CD4-positive, alpha-beta T cell (primary cell): ENCODE data around the gene EEF1E1. TPM values are rescaled to one million over a fixed set of nuclear protein-coding genes. Genes with fewer than 3 reads are reported as not detected.

Experiments used
- ATAC-seq: fragments of 200-7000 bp; cut with Tn5 transposase; one replicate; pipeline ENCODE4 v1.10.0; 2022; ENCODE audit warnings: mild to moderate bottlenecking; ENCODE audit not compliant: poor library complexity
- CTCF ChIA-PET: fragments of 350-600 bp; sonication (Branson Sonifier 250); formaldehyde crosslinking; loops from one replicate; lab custom pipeline; 2021; ENCODE audit warnings: antibody characterized with exemption, inconsistent platforms; lab: Charles Lee
- POLR2A ChIA-PET: fragments of 350-600 bp; sonication (Branson Sonifier 250); formaldehyde crosslinking; loops from one replicate; lab custom pipeline; 2021; ENCODE audit warnings: antibody characterized with exemption, inconsistent platforms; lab: Charles Lee
- DNase-seq, 14 experiments: peaks; one replicate each; pipeline ENCODE4 v3.0.0-alpha.2; 2013 to 2020; ENCODE audit warnings: mixed read lengths in 2 of 14
- H3K27ac ChIP-seq, 2 donors: one replicate each; pipeline versions ENCODE4 v1.5.1 to v1.7.0; 2013; ENCODE audit warnings: low read length in 2 of 2, low read depth in 1 of 2, mild to moderate bottlenecking in 1 of 2
- H3K27me3 ChIP-seq, 2 experiments: 1 replicate in 1 of 2; 2 replicates in 1 of 2; pipeline versions ENCODE4 v1.6.1 to v1.7.0; 2013; ENCODE audit warnings: low read length in 2 of 2, control low read depth in 1 of 2, mild to moderate bottlenecking in 1 of 2, moderate library complexity in 1 of 2; ENCODE audit not compliant: insufficient read depth in 2 of 2, control insufficient read depth in 1 of 2
- H3K36me3 ChIP-seq: one replicate; pipeline ENCODE4 v1.6.1; 2013; ENCODE audit warnings: low read length, control low read depth; ENCODE audit not compliant: insufficient read depth
- H3K4me1 ChIP-seq: one replicate; pipeline ENCODE4 v1.6.1; 2013; ENCODE audit warnings: low read length, control low read depth; ENCODE audit not compliant: insufficient read depth
- H3K4me3 ChIP-seq: one replicate; pipeline ENCODE4 v1.5.1; 2013; ENCODE audit warnings: mild to moderate bottlenecking, low read length, moderate library complexity
- H3K9me3 ChIP-seq, 2 experiments: 1 replicate in 1 of 2; 2 replicates in 1 of 2; pipeline versions ENCODE4 v1.6.1 to v1.7.0; 2013; ENCODE audit warnings: low read length in 2 of 2, mild to moderate bottlenecking in 2 of 2, control low read depth in 1 of 2, moderate library complexity in 1 of 2; ENCODE audit not compliant: control insufficient read depth in 1 of 2, insufficient read depth in 1 of 2
- H3K27ac Mint-ChIP-seq: one replicate; pipeline ENCODE4 v1.8.0; 2020; ENCODE audit warnings: mixed read lengths
- H3K27me3 Mint-ChIP-seq: one replicate; pipeline ENCODE4 v1.8.0; 2021; ENCODE audit warnings: mixed read lengths
- H3K36me3 Mint-ChIP-seq: one replicate; pipeline ENCODE4 v1.8.0; 2021; ENCODE audit warnings: low read depth, mixed read lengths
- H3K4me1 Mint-ChIP-seq: one replicate; pipeline ENCODE4 v1.8.0; 2021; ENCODE audit warnings: low read depth, mixed read lengths
- H3K4me3 Mint-ChIP-seq: one replicate; pipeline ENCODE4 v1.8.0; 2020; ENCODE audit warnings: mild to moderate bottlenecking, mixed read lengths
- H3K9me3 Mint-ChIP-seq: one replicate; pipeline ENCODE4 v1.8.0; 2020; ENCODE audit warnings: mixed read lengths
- intact Hi-C, 2 experiments: fragments of 100-400 bp; cut with DNase I in 1 of 2; cut with micrococcal nuclease in 1 of 2; formaldehyde crosslinking; loops; one replicate each; pipeline versions ENCODE4 v1.15.1 to v1.9.0; 2023 to 2025; cut with DNase I, micrococcal nuclease
- total RNA-seq, 174 experiments: library from RNA in 2 of 174; stranded (reverse) in 2 of 174; gene quantifications; one replicate each; pipeline ENCODE4 v1.2.3 and lab custom pipeline; 2021 to 2026
- TF ChIP-seq, protein P1 (sequence below): fragments of 200-600 bp; IDR thresholded peaks from one replicate; pipeline ENCODE4 v1.8.0; 2022; ENCODE audit warnings: antibody characterized with exemption, mild to moderate bottlenecking

EEF1E1 gene
- total RNA-seq, 2 experiments from 2014 or later = 11.2 to 14.7 TPM

DNA sequence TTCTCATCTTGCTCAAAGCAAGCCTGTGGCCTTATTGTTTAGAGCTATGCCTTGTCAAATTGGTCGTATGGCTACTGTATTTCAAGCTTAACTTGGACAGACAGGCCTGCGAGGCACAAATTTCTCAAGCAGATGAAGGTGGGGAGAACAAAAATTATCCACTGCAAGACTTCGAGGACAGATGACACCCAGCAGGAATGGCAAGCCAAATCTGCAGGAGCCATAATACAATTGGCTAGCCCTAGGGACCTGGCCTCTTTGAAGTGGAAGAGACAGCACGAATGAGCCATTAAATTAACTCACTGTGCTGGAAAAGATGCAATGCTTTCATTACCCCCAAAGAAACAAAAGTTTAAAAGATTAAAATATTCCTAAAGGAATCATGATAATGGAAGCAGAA lies 33.2 kb downstream of the EEF1E1 start:
- H3K9me3 ChIP-seq = no peaks in the 10 kb centered on the region
- H3K36me3 ChIP-seq = no peaks in the 10 kb centered on the region
- ChIA-PET POLR2A (no interaction called here), CTCF (no interaction called here)
- no peaks in the 10 kb centered on the region for H3K36me3 Mint-ChIP-seq
- H3K27me3 Mint-ChIP-seq = no peaks in the 10 kb centered on the region
- peaks cover 18% of the 10 kb centered on the region for H3K4me1 Mint-ChIP-seq
- no peaks in the 10 kb centered on the region for H3K9me3 Mint-ChIP-seq
- TF ChIP-seq, protein P1, sequence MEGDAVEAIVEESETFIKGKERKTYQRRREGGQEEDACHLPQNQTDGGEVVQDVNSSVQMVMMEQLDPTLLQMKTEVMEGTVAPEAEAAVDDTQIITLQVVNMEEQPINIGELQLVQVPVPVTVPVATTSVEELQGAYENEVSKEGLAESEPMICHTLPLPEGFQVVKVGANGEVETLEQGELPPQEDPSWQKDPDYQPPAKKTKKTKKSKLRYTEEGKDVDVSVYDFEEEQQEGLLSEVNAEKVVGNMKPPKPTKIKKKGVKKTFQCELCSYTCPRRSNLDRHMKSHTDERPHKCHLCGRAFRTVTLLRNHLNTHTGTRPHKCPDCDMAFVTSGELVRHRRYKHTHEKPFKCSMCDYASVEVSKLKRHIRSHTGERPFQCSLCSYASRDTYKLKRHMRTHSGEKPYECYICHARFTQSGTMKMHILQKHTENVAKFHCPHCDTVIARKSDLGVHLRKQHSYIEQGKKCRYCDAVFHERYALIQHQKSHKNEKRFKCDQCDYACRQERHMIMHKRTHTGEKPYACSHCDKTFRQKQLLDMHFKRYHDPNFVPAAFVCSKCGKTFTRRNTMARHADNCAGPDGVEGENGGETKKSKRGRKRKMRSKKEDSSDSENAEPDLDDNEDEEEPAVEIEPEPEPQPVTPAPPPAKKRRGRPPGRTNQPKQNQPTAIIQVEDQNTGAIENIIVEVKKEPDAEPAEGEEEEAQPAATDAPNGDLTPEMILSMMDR = no peak
- H3K27me3 ChIP-seq = no peaks in the 10 kb centered on the region
- H3K4me1 ChIP-seq = peaks cover 15% of the 10 kb centered on the region
- intact Hi-C loops = loop anchor here (5.0 to 10.0 kb wide), 3 partner anchors 366 to 677 kb away; partner anchors contain the start of genes SLC35B3 (in 1 of the 2) and SNRNP48 (in 1 of the 2)
- no peak overlapping the region for H3K27ac ChIP-seq
- no peak overlapping the region for H3K4me3 Mint-ChIP-seq
- DNase-seq = no peak
- no peak overlapping the region for H3K4me3 ChIP-seq
- ATAC-seq = no peak
- no peak overlapping the region for H3K27ac Mint-ChIP-seq

DNA sequence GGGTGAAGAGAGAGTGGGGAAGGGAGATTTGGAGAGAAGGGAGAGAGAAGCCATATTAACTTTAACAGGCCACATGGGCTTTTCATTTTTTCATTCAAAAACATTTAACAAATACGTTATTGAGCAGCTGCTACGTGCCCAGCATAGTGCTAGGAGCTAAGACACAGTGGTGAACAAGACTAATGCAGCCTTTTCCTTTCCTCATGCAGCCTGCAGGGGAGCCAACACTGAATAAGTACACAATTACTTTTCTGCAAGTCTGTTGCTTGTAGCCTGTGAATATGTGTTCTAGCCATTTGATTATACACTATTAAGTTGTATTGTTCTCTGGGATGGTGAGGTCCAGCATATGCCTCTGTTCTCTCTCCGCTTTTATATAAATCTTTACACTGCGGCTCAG lies 36.2 kb downstream of the EEF1E1 start:
- H3K36me3 ChIP-seq = peaks cover 6% of the 10 kb centered on the region
- H3K4me3 ChIP-seq = no peak overlapping the region
- TF ChIP-seq, protein P1 = no peak
- H3K4me1 ChIP-seq = peaks cover 20% of the 10 kb centered on the region
- Mint-ChIP-seq H3K27me3 (no peaks in the 10 kb centered on the region), H3K9me3 (no peaks in the 10 kb centered on the region), H3K4me3 (no peak overlapping the region), H3K36me3 (peaks cover 19% of the 10 kb centered on the region), H3K27ac (peak overlapping the region; percentile 90), H3K4me1 (peaks cover 35% of the 10 kb centered on the region)
- H3K27me3 ChIP-seq = no peaks in the 10 kb centered on the region
- H3K27ac ChIP-seq = no peak overlapping the region
- no peak for ATAC-seq
- DNase-seq = no peak
- POLR2A ChIA-PET = interaction anchor here (1.1 to 3.2 kb wide), 2 partner anchors 36 to 49 kb away, joined by 6 to 68 read pairs; partner anchors contain the start of gene EEF1E1
- CTCF ChIA-PET = no interaction called here
- H3K9me3 ChIP-seq = no peaks in the 10 kb centered on the region
- intact Hi-C loops = loop anchor here (2.0 to 10.0 kb wide), 4 partner anchors 155 to 674 kb away; partner anchors contain the start of genes SLC35B3 (in 1 of the 2), SNRNP48 (in 1 of the 2) and TXNDC5 (in 1 of the 2)

DNA sequence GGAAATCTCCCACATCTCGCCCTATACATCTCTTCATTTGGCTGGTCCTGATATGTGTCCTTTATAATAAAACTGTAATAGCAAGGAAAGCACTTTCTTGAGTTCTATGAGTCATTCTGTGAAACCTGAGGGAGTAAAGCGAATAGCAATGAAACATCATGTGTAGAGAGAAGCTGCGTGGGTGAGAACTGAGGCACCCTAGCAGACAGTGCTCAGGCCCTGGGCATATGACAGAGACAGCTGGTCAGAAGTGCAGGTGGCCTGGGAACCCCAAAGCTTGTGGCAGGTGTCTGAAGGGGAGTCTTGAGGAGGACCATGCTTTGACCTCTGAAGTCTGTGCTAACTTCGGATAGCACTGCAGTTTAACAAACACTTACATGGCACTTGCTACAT lies 36.8 kb downstream of the EEF1E1 start:
- H3K4me3 ChIP-seq = no peak overlapping the region
- H3K4me3 Mint-ChIP-seq = peak overlapping the region; percentile 93
- ChIA-PET POLR2A (interaction anchor here (2.7 to 3.2 kb wide), 2 partner anchors 37 to 48 kb away, joined by 23 to 68 read pairs; partner anchors contain the start of gene EEF1E1), CTCF (no interaction called here)
- peaks cover 20% of the 10 kb centered on the region for H3K4me1 ChIP-seq
- no peak overlapping the region for H3K27ac ChIP-seq
- ATAC-seq (no peak), DNase-seq (no peak)
- no peaks in the 10 kb centered on the region for H3K9me3 Mint-ChIP-seq
- intact Hi-C loops = loop anchor here (1.0 to 10.0 kb wide), 4 partner anchors 35 to 673 kb away; partner anchors contain the start of genes SLC35B3 (in 1 of the 2) and SNRNP48 (in 1 of the 2)
- peaks cover 21% of the 10 kb centered on the region for H3K36me3 Mint-ChIP-seq
- no peaks in the 10 kb centered on the region for H3K27me3 Mint-ChIP-seq
- H3K36me3 ChIP-seq = peaks cover 8% of the 10 kb centered on the region
- no peaks in the 10 kb centered on the region for H3K27me3 ChIP-seq
- H3K27ac Mint-ChIP-seq = peak overlapping the region; percentile 90
- H3K9me3 ChIP-seq = no peaks in the 10 kb centered on the region
- TF ChIP-seq, protein P1 = no peak
- H3K4me1 Mint-ChIP-seq = peaks cover 35% of the 10 kb centered on the region
